ENCODE measurements around the gene FNIP1. TPM values are rescaled to one million over a fixed set of nuclear protein-coding genes. Genes with fewer than 3 reads are reported as not detected.
A peak's percentile ranks its signal among the peaks of the same experiment; 100 is the strongest.

FNIP1 gene
- 2.4 and 3.7 TPM in 2 replicates for polyA plus RNA-seq (2012; rRNA removed)
- 3.4 and 3.6 TPM in 2 replicates for polyA plus RNA-seq (2012; cell fraction: cytosol; rRNA removed)
- 5.2 and 8.3 TPM in 2 replicates for polyA plus RNA-seq (2012; cell fraction: nucleus; rRNA removed)

DNA sequence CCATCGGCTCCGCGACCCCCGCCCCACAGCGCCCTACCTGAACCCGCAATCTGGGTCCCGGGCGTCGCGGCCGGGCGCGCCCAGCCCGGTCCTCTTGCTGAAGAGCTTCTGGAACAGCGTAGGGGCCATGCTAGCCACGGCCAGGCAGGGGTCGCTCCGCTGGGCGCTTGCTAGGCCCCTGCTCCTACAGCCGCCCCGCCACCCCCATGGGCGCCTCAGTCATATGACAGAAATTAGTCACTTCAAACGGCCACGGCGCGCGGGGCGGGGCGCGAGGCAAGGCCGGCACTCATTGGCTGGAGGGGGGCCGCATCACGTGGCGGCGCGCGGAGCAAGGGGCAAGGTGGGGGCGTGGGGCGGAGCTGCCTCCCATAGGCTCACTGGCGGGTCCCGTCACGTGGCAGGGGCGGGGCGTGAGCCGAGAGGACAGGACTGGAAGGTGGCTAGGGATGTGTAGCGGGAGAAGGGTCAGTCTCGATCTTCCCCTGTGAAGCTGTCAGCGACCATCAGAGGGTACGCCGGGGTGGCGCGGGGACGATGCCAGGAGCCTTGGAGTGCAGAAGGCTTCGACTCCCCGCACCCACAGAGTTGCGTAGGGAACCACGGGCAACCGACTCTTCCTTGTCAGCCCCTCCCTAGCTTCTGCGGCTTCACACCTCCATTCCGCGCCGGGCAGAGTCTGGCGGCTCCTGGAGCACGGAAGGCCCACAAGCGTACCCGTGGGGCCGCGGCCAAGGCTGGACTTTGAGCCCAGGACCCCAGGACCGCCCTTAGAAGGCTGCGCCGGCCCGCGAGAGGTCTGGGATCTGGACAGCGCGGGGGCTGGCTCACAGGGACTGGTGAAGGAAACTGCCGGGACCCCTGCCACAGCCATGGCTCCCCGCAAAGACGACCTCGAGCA lies at the start of gene FNIP1:
TSS of gene FNIP1 (minus strand) at position 225 of the 901 bp plus-strand sequence. CDS start at position 129, 96 bp downstream.
- peak; percentile 100 for DNase-seq
- Histone ChIP-seq H3K79me2 (ENCODE audit: insufficient read depth) (peaks cover 47% of the 10 kb centered on the region), H3K36me3 (replicated peaks in 1 of 2; ENCODE audit: control insufficient read depth in 1 of 2, insufficient read depth in 2 of 2, low read length in 1 of 2) (peaks cover 0 to 4% of the 10 kb centered on the region in 2 experiments), H3F3A (replicated peaks; ENCODE audit: insufficient read depth) (no peaks in the 10 kb centered on the region), H3K27ac (ENCODE audit: low read depth in 2 of 2, low read length in 1 of 2) (peak within 1 kb of the TSS; percentile 90), H3K4me2 (peak within 1 kb of the TSS; percentile 99), H2AFZ (ENCODE audit: low read depth) (peak within 1 kb of the TSS; percentile 95), H3K27me3 (ENCODE audit: insufficient read depth) (no peaks in the 10 kb centered on the region), H4K20me1 (ENCODE audit: insufficient read depth) (peaks cover 34% of the 10 kb centered on the region), H3K9me3 (no peaks in the 10 kb centered on the region), H3K9ac (peak within 1 kb of the TSS; percentile 98), H3K9me2 (no peaks in the 10 kb centered on the region), H3K4me3 (ENCODE audit: low read depth in 2 of 2, low read length in 1 of 2) (peak within 1 kb of the TSS; percentile 81 to 94), H3K4me1 (ENCODE audit: control insufficient read depth in 1 of 2, insufficient read depth in 2 of 2, low read depth in 1 of 2, low read length in 1 of 2) (peaks cover 0 to 12% of the 10 kb centered on the region in 2 experiments; a peak in 2 of 4 replicates)
- ChIA-PET POLR2A (interaction anchor here (0.8 to 1.7 kb wide), 6 partner anchors 65 to 215 kb away, joined by 3 to 14 read pairs (median 4); partner anchors contain the start of gene RAPGEF6), CTCF (interaction anchor here (1.0 to 3.7 kb wide), 5 partner anchors 45 to 213 kb away, joined by 3 to 19 read pairs (median 3); no protein-coding TSS in a partner anchor)
- 0% methylated on average over 14 of the region's 79 CpGs for WGBS (ENCODE audit: low lambda C conversion rate)
- TF ChIP-seq FOXJ3 (CRISPR knock-in tag; IDR thresholded peaks at IDR 0.05) = no peak
- TF ChIP-seq, protein P1, sequence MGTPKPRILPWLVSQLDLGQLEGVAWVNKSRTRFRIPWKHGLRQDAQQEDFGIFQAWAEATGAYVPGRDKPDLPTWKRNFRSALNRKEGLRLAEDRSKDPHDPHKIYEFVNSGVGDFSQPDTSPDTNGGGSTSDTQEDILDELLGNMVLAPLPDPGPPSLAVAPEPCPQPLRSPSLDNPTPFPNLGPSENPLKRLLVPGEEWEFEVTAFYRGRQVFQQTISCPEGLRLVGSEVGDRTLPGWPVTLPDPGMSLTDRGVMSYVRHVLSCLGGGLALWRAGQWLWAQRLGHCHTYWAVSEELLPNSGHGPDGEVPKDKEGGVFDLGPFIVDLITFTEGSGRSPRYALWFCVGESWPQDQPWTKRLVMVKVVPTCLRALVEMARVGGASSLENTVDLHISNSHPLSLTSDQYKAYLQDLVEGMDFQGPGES (IDR thresholded peaks at IDR 0.05; ENCODE audit: low read depth, low read length) = no peak
- TF ChIP-seq SMC3 (IDR thresholded peaks at IDR 0.05; ENCODE audit: low read depth, low read length) = peak; percentile 9; the same call in 1 of the 2 replicates
- TF ChIP-seq RXRA (IDR thresholded peaks at IDR 0.05; ENCODE audit: borderline replicate concordance, low read depth) = no peak
- TF ChIP-seq SIN3A (IDR thresholded peaks at IDR 0.05; ENCODE audit: borderline replicate concordance, low read depth, low read length) = peak; percentile 61; the same call in 1 of the 2 replicates
- peak; percentile 89 for TF ChIP-seq POLR2AphosphoS5 (IDR thresholded peaks at IDR 0.05; ENCODE audit: low read depth, low read length)
- TF ChIP-seq NRF1 (IDR thresholded peaks at IDR 0.05; ENCODE audit: low read depth, low read length) = no peak
- TF ChIP-seq FOSL2 (IDR thresholded peaks at IDR 0.05; ENCODE audit: borderline replicate concordance, low read depth) = peak; percentile 67
- TF ChIP-seq, protein P2, sequence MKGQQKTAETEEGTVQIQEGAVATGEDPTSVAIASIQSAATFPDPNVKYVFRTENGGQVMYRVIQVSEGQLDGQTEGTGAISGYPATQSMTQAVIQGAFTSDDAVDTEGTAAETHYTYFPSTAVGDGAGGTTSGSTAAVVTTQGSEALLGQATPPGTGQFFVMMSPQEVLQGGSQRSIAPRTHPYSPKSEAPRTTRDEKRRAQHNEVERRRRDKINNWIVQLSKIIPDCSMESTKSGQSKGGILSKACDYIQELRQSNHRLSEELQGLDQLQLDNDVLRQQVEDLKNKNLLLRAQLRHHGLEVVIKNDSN (IDR thresholded peaks at IDR 0.05; ENCODE audit: borderline replicate concordance, low read depth) = peak; percentile 98
- TF ChIP-seq RFX5 (IDR thresholded peaks at IDR 0.05; ENCODE audit: low read length) = peak; percentile 31; the same call in 1 of the 2 replicates
- TF ChIP-seq EP300 (IDR thresholded peaks at IDR 0.05; ENCODE audit: borderline replicate concordance in 1 of 2, low read depth in 1 of 2, low read length in 1 of 2) = peak in 1 of 2 experiments; percentile 40; a peak in 1 of 4 replicates
- no peak for TF ChIP-seq FOXM1 (IDR thresholded peaks at IDR 0.05; ENCODE audit: low read depth)
- TF ChIP-seq CHD2 (IDR thresholded peaks at IDR 0.05; ENCODE audit: low read length, partially characterized antibody) = peak; percentile 83
- TF ChIP-seq, protein P3, sequence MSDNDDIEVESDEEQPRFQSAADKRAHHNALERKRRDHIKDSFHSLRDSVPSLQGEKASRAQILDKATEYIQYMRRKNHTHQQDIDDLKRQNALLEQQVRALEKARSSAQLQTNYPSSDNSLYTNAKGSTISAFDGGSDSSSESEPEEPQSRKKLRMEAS (IDR thresholded peaks at IDR 0.05; ENCODE audit: low read depth) = peak; percentile 89
- TF ChIP-seq, protein P4, sequence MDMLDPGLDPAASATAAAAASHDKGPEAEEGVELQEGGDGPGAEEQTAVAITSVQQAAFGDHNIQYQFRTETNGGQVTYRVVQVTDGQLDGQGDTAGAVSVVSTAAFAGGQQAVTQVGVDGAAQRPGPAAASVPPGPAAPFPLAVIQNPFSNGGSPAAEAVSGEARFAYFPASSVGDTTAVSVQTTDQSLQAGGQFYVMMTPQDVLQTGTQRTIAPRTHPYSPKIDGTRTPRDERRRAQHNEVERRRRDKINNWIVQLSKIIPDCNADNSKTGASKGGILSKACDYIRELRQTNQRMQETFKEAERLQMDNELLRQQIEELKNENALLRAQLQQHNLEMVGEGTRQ (IDR thresholded peaks at IDR 0.05; ENCODE audit: borderline replicate concordance, low read depth, low read length) = peak; percentile 95
- peak; percentile 77 for TF ChIP-seq MXI1 (IDR thresholded peaks at IDR 0.05; ENCODE audit: low read depth, low read length)
- no peak; the same call in 1 of the 2 replicates for TF ChIP-seq YY1 (IDR thresholded peaks at IDR 0.05; ENCODE audit: low read depth)
- no peak for TF ChIP-seq ELF1 (IDR thresholded peaks at IDR 0.05)
- no peak for TF ChIP-seq RAD21 (IDR thresholded peaks at IDR 0.05; ENCODE audit: low read length)
- peak; percentile 32; the same call in 1 of the 2 replicates for TF ChIP-seq JUND (IDR thresholded peaks at IDR 0.05)
- TF ChIP-seq TCF12 (IDR thresholded peaks at IDR 0.05) = peak; percentile 42; the same call in 1 of the 2 replicates
- TF ChIP-seq NFIC (IDR thresholded peaks at IDR 0.05; ENCODE audit: borderline replicate concordance) = no peak
- TF ChIP-seq, protein P5, sequence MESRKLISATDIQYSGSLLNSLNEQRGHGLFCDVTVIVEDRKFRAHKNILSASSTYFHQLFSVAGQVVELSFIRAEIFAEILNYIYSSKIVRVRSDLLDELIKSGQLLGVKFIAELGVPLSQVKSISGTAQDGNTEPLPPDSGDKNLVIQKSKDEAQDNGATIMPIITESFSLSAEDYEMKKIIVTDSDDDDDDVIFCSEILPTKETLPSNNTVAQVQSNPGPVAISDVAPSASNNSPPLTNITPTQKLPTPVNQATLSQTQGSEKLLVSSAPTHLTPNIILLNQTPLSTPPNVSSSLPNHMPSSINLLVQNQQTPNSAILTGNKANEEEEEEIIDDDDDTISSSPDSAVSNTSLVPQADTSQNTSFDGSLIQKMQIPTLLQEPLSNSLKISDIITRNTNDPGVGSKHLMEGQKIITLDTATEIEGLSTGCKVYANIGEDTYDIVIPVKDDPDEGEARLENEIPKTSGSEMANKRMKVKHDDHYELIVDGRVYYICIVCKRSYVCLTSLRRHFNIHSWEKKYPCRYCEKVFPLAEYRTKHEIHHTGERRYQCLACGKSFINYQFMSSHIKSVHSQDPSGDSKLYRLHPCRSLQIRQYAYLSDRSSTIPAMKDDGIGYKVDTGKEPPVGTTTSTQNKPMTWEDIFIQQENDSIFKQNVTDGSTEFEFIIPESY (IDR thresholded peaks at IDR 0.05; ENCODE audit: borderline replicate concordance, low read depth) = no peak
- TF ChIP-seq TAF1 (IDR thresholded peaks at IDR 0.05; ENCODE audit: borderline replicate concordance, low read depth, low read length) = peak; percentile 75; the same call in 1 of the 2 replicates
- TF ChIP-seq RCOR1 (IDR thresholded peaks at IDR 0.05; ENCODE audit: low read length) = no peak
